ENCODE results near the gene RPS15.

RPS15 gene

DNA sequence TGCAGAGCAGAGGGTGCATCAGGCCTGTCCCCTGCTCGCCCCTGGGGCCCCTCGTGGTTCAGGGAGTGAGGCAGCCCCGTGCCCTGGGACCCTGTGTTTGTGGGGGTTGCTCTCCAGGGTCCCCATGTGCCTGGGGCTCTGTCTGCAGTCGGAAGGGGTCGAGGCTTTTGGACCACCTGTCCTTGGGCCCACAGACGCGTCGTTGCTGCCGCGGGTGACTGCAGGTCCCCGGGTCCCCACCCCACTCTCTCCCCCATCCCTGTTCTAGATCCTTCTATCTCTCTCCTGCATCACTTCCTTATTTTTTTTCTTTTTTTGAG, 50.0 kb downstream of the RPS15 start:
- no peak for DNase-seq

DNA sequence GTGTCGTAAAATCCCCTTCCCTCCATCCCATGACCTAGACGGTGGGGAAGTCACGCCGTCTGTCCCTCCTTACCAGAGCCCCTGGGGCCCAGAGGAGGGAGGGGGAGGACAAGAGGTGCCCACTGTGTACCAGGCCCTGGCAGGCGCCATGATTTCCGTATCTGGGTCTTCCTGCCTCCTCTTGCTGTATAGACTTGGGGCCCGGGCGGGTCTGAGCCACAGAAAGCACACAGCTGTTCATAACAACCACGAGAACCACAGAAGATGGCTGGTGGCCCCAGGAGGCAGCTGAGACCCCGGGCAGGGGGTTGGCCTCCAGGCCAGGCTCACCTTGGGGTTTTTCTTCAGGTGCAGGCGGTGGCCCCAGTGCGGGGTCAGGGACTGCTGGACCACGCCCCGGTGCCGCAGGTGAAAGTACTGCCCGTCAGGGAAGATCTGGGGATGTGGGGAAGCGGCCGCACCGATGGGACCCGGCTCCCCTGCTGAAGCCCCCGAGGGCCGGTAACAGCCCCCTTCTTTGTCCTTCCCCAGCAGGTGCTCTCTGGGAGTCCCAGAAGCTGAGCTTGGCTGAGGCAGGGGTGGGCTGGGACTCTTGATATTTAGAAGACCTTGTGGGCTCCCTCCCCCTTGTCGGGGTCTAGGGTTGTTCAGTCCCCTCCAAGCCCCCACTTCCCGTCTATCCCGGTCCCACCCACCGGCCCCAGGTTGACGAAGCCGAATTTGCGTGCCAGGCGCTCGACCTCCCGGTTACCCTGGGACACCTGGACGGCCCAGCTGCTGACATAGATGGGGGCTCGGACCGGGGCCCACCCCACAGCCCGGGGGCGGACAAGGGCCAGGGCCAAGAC, 51.5 kb downstream of the RPS15 start:
- DNase-seq, result no peak

Measured in CD4-positive, alpha-beta T cell treated with Interleukin-17A for 4 hours (primary cell).